ENCODE data around the gene IL27RA.

The IL27RA gene

DNA sequence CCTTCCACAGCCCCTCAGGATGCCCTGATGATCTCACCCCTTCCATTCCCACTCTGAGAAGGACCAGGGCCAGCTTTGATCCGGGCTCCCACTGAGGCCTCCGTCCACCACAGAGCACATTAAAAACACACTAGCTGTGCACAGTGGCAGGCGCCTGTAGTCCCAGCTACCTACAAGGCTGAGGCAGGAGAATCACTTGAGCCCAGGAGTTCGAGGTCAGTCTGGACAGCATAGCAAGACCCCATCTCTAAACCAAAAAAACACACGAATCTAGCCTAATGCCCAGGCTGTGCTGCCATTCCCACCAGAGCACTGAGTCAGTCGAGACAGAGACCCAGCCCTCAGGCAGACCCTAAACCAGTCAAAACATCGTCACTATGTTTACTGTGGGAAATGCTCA, 39.5 kb upstream of the IL27RA start:
- Histone ChIP-seq H3K4me1 (ENCODE audit: control insufficient read depth, insufficient read depth, low read length) (no peaks in the 10 kb centered on the region), H3K27ac (ENCODE audit: low read depth, low read length) (no peak overlapping the region), H3K36me3 (ENCODE audit: control insufficient read depth, insufficient read depth, low read length) (peaks cover 9% of the 10 kb centered on the region), H3K9ac (ENCODE audit: low read length) (no peak overlapping the region), H3K4me3 (ENCODE audit: low read length) (no peak overlapping the region), H3K27me3 (ENCODE audit: control insufficient read depth, insufficient read depth, low read length) (no peaks in the 10 kb centered on the region)

GRCh38 chr19:13993590-13994300, 37.8 kb upstream of the IL27RA start:
- Histone ChIP-seq H3K9ac (ENCODE audit: low read length) (no peak overlapping the region), H3K4me1 (ENCODE audit: control insufficient read depth, insufficient read depth, low read length) (no peaks in the 10 kb centered on the region), H3K27ac (ENCODE audit: low read depth, low read length) (no peak overlapping the region), H3K36me3 (ENCODE audit: control insufficient read depth, insufficient read depth, low read length) (peaks cover 9% of the 10 kb centered on the region), H3K4me3 (ENCODE audit: low read length) (no peak overlapping the region), H3K27me3 (ENCODE audit: control insufficient read depth, insufficient read depth, low read length) (no peaks in the 10 kb centered on the region)

DNA sequence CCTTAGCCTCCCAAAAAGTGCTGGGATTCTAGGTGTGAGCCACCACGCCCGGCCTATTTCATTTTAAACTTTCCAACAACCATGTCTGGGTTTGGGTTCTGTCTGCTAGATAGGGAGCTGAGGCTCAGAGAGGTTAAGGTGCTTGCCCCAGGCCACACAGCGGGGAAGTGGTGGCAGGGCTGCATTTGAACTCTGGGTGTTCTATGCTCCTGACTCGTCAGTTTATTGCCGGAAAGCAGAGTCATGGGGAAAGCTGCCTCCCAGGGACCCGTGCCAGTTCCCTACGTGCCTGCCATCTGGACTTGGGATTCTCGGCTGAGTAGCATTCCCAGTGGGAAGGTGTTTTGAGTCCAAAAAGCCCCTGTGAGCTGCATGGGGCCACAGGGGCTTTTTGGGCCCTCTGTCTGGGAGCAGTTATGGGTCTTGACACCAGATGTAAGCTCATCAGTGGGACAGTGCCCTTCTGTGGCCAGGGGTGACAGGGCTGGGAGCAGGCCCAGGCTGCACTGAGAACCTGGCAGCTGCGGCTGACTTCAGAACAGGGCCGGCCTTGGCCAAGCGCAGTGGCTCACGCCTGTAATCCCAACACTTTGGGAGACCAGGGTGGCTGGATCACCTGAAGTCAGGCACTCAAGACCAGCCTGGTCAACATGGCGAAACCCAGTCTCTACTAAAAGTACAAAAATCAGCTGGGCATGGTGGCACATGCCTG, 36.4 kb upstream of the IL27RA start:
- Histone ChIP-seq H3K27me3 (ENCODE audit: control insufficient read depth, insufficient read depth, low read length) (no peaks in the 10 kb centered on the region), H3K9ac (ENCODE audit: low read length) (no peak overlapping the region), H3K27ac (ENCODE audit: low read depth, low read length) (no peak overlapping the region), H3K36me3 (ENCODE audit: control insufficient read depth, insufficient read depth, low read length) (peaks cover 9% of the 10 kb centered on the region), H3K4me1 (ENCODE audit: control insufficient read depth, insufficient read depth, low read length) (no peaks in the 10 kb centered on the region), H3K4me3 (ENCODE audit: low read length) (no peak overlapping the region)

GRCh38 chr19:13995878-13996765, 35.4 kb upstream of the IL27RA start:
- no peak overlapping the region for H3K27ac ChIP-seq (ENCODE audit: low read depth, low read length)
- no peaks in the 10 kb centered on the region for H3K4me1 ChIP-seq (ENCODE audit: control insufficient read depth, insufficient read depth, low read length)
- H3K27me3 ChIP-seq (ENCODE audit: control insufficient read depth, insufficient read depth, low read length): no peaks in the 10 kb centered on the region
- no peak overlapping the region for H3K9ac ChIP-seq (ENCODE audit: low read length)
- H3K36me3 ChIP-seq (ENCODE audit: control insufficient read depth, insufficient read depth, low read length): peaks cover 9% of the 10 kb centered on the region
- H3K4me3 ChIP-seq (ENCODE audit: low read length): no peak overlapping the region

- H3K4me1 ChIP-seq (ENCODE audit: control insufficient read depth, insufficient read depth, low read length): no peaks in the 10 kb centered on the region
- peaks cover 9% of the 10 kb centered on the region for H3K36me3 ChIP-seq (ENCODE audit: control insufficient read depth, insufficient read depth, low read length)
- H3K9ac ChIP-seq (ENCODE audit: low read length): no peak overlapping the region
- no peak overlapping the region for H3K4me3 ChIP-seq (ENCODE audit: low read length)
- no peaks in the 10 kb centered on the region for H3K27me3 ChIP-seq (ENCODE audit: control insufficient read depth, insufficient read depth, low read length)
- H3K27ac ChIP-seq (ENCODE audit: low read depth, low read length): no peak overlapping the region
Measured at GRCh38 chr19:13996928-13997630, 34.5 kb upstream of the IL27RA start.

GRCh38 chr19:13997631-13997962, 34.0 kb upstream of the IL27RA start:
- H3K27ac ChIP-seq (ENCODE audit: low read depth, low read length): no peak overlapping the region
- no peak overlapping the region for H3K4me3 ChIP-seq (ENCODE audit: low read length)
- peaks cover 8% of the 10 kb centered on the region for H3K36me3 ChIP-seq (ENCODE audit: control insufficient read depth, insufficient read depth, low read length)
- no peaks in the 10 kb centered on the region for H3K27me3 ChIP-seq (ENCODE audit: control insufficient read depth, insufficient read depth, low read length)
- H3K4me1 ChIP-seq (ENCODE audit: control insufficient read depth, insufficient read depth, low read length): no peaks in the 10 kb centered on the region
- no peak overlapping the region for H3K9ac ChIP-seq (ENCODE audit: low read length)

DNA sequence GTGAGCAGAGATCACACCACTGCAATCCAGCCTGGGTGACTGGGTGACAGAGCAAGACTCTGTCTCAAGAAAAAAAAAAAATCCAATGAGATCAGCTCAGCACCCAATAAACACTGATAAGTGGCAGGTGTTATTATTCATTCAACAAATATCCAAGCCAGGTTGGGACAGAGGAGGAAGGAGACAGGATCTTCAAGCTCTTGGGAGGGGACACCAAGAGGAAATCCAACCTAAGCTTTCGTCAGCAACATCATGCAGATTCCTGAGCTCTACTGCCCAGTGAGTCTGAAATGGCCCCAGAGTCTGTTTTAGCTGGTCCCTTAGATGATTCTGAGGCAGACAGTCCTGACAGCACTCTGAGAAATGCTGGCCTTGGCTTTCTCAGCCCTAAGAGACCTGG, 33.1 kb upstream of the IL27RA start:
- Histone ChIP-seq H3K9ac (ENCODE audit: low read length) (no peak overlapping the region), H3K27ac (ENCODE audit: low read depth, low read length) (no peak overlapping the region), H3K36me3 (ENCODE audit: control insufficient read depth, insufficient read depth, low read length) (peaks cover 4% of the 10 kb centered on the region), H3K4me1 (ENCODE audit: control insufficient read depth, insufficient read depth, low read length) (no peaks in the 10 kb centered on the region), H3K27me3 (ENCODE audit: control insufficient read depth, insufficient read depth, low read length) (no peaks in the 10 kb centered on the region), H3K4me3 (ENCODE audit: low read length) (no peak overlapping the region)

DNA sequence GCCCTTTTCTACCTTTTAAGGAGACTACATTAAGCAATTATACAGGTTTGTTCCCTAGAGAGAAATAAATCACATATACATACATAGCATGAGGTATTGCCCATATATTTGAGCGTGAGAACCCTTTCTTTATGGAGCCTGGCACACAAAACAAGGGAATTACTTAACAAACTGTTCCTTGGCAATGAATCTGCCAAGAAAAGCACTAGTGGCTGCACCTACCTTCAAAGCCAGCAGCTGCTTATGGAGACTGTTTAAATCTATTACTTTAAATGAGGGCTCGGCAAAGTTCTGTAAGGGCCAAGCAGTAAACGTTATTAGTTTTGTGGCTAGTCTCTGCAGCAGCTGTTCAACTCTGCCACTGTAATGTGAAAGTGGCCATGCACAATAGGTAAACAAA, 32.5 kb upstream of the IL27RA start:
- no peak overlapping the region for H3K27ac ChIP-seq (ENCODE audit: low read depth, low read length)
- peaks cover 4% of the 10 kb centered on the region for H3K36me3 ChIP-seq (ENCODE audit: control insufficient read depth, insufficient read depth, low read length)
- H3K9ac ChIP-seq (ENCODE audit: low read length): no peak overlapping the region
- no peaks in the 10 kb centered on the region for H3K4me1 ChIP-seq (ENCODE audit: control insufficient read depth, insufficient read depth, low read length)
- H3K4me3 ChIP-seq (ENCODE audit: low read length): no peak overlapping the region
- no peaks in the 10 kb centered on the region for H3K27me3 ChIP-seq (ENCODE audit: control insufficient read depth, insufficient read depth, low read length)

DNA sequence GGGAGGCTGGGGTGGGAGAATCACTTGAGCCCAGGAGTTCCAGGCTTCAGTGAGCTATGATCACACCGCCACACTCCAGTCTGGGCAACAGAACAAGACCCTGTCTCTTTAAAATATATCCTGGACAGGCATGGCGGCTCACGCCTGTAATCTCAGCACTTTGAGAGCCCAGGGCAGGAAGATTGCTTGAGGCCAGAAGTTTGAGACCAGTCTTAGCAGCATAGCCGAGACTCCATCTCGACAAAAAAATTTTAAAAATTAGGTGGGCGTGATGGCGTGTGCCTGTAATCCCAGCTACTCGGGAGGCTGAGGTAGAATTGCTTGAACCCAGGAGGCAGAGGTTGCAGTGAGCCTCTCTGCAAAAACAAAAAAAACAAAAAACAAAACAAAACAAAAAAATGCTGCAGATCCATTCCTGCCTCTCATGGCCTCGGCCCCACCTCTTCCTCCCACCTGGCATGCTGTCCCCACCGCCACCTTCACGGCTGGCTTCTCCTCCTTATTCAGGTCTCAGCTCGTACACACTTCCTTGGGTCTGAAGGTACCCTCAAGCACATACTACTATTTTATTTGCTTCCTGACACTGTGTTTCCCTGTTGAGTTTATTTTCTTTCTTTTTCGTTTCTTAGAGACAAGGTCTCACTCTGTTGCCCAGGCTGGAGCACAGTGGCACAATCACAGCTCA, 30.7 kb upstream of the IL27RA start:
- Histone ChIP-seq H3K27ac (ENCODE audit: low read depth, low read length) (no peak overlapping the region), H3K9ac (ENCODE audit: low read length) (no peak overlapping the region), H3K4me3 (ENCODE audit: low read length) (no peak overlapping the region), H3K4me1 (ENCODE audit: control insufficient read depth, insufficient read depth, low read length) (no peaks in the 10 kb centered on the region), H3K36me3 (ENCODE audit: control insufficient read depth, insufficient read depth, low read length) (no peaks in the 10 kb centered on the region), H3K27me3 (ENCODE audit: control insufficient read depth, insufficient read depth, low read length) (no peaks in the 10 kb centered on the region)

DNA sequence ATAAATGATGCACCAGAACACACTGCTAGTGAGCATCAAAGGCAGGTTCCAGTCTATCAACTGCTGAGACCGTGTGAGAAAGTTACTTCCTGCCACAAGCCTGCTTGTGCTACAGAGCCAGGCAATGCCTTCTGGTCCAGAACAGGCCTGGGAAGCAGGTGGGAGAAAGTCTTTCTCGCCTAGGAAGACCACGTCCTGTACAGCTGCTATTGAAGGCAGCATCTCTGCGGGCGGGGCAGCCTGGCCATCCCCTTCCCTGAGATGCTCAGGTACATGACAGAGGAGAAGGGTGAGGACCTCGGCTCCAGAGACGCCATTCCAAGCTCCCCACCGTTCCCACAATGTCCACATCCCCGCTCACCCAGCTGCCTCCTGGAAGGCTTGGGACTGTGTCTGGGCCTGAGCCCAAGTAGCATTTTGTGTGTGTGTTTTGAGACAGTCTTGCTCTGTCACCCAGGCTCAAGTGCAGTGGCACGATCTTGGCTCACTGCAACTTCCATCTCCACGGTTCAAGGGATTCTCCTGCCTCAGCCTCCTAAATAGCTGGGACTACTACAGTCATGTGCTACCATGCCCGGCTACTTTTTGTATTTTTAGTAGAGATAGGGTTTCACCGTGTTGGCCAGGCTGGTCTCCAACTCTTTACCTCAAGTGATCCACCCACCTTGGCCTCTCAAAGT, 28.9 kb upstream of the IL27RA start:
- peaks cover 2% of the 10 kb centered on the region for H3K4me1 ChIP-seq (ENCODE audit: control insufficient read depth, insufficient read depth, low read length)
- no peak overlapping the region for H3K9ac ChIP-seq (ENCODE audit: low read length)
- no peaks in the 10 kb centered on the region for H3K27me3 ChIP-seq (ENCODE audit: control insufficient read depth, insufficient read depth, low read length)
- no peak overlapping the region for H3K27ac ChIP-seq (ENCODE audit: low read depth, low read length)
- H3K36me3 ChIP-seq (ENCODE audit: control insufficient read depth, insufficient read depth, low read length): no peaks in the 10 kb centered on the region
- no peak overlapping the region for H3K4me3 ChIP-seq (ENCODE audit: low read length)

DNA sequence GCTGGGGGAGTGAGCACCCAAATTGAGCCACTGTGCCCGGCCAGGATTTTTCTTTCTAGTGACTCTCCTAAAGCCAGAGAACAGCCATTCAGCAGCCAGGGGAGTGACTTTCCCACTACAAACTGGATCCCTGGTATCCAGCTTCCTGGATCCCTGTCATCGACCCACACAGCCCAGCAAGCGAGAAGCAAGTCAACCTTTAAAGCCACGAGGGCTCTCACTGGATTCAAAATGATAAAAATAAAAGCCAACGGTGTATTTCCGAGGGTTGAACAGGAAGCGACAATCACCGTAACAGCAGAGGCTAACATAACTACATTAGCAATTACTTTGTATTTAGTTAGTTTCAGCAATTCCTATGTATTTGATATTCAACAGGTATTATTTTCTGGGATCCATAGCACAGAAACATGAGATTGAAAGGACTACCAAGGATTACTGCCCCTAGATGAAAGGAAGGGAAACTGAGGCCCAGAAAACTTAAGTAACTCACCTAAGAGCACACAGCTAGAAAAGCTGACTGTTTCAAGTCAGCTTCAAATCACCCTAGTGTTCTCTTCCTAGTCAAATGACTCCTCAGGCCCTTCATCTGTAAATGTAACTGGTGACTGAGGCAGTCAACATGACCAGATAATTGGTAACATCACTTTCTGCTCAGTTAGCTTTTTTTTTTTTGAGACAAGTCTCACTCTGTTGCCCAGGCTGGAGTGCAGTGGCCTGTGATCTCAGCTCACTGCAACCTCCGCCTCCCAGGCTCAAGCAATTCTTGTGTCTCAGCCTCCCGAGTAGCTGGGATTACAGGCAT, 28.1 kb upstream of the IL27RA start:
- Histone ChIP-seq H3K36me3 (ENCODE audit: control insufficient read depth, insufficient read depth, low read length) (no peaks in the 10 kb centered on the region), H3K9ac (ENCODE audit: low read length) (no peak overlapping the region), H3K27ac (ENCODE audit: low read depth, low read length) (peak overlapping the region; percentile 38), H3K4me1 (ENCODE audit: control insufficient read depth, insufficient read depth, low read length) (peaks cover 2% of the 10 kb centered on the region), H3K4me3 (ENCODE audit: low read length) (no peak overlapping the region), H3K27me3 (ENCODE audit: control insufficient read depth, insufficient read depth, low read length) (no peaks in the 10 kb centered on the region)

Data from rectal smooth muscle tissue (tissue), 1 donor.